HEK293T (cell line): ENCODE results near the gene CXCL1.

ENCODE experiments used
- BHLHE40 ChIP-seq: fragments of 450-650 bp; IDR thresholded peaks from 2 replicates; pipeline ENCODE4 v1.6.1; 2016; ENCODE audit warnings: mild to moderate bottlenecking, moderate library complexity, borderline replicate concordance
- ELF4 ChIP-seq: fragments of 450-650 bp; IDR thresholded peaks from 2 replicates; pipeline ENCODE4 v1.6.1; 2017; ENCODE audit warnings: antibody characterized with exemption
- FOXK2 ChIP-seq: fragments of 450-650 bp; IDR thresholded peaks from 2 replicates; pipeline ENCODE4 v1.6.1; 2016; ENCODE audit warnings: mild to moderate bottlenecking
- FOXM1 ChIP-seq: fragments of 450-650 bp; IDR thresholded peaks from 2 replicates; pipeline ENCODE4 v1.6.1; 2017; ENCODE audit warnings: mild to moderate bottlenecking, borderline replicate concordance
- SP1 ChIP-seq: fragments of 450-650 bp; IDR thresholded peaks from 2 replicates; pipeline ENCODE4 v1.6.1; 2017
- TARDBP ChIP-seq: fragments of 450-650 bp; IDR thresholded peaks from 2 replicates; pipeline ENCODE4 v1.6.1; 2016
- ZNF384 ChIP-seq: fragments of 450-650 bp; IDR thresholded peaks from 2 replicates; pipeline ENCODE4 v1.6.1; 2016
- TF ChIP-seq, protein P1 (sequence below): fragments of 450-650 bp; IDR thresholded peaks from 2 replicates; pipeline ENCODE4 v1.6.1; 2016

DNA sequence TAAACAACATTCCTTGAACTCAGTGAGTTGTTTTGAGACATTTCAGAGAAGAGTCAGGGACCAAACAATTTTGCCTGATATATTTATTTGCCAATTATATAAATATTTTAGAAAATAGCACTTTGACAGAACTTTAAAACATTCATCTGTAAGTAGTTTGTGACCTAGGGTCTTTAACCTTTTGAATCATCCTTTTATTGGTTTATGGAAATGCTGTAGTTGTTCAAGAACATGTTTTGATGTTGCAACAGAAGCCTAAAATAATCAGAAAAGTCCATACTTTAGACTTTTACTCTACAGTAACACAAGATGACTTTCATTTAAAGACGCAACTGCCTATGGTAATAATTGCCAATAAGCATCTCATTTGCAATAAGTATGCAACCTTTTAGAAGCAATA, 43.0 kb downstream of the CXCL1 start:
- TF ChIP-seq FOXM1 (no peak), SP1 (no peak), FOXK2 (no peak), ZNF384 (no peak), TARDBP (no peak), ELF4 (no peak), BHLHE40 (no peak)
- TF ChIP-seq, protein P1, sequence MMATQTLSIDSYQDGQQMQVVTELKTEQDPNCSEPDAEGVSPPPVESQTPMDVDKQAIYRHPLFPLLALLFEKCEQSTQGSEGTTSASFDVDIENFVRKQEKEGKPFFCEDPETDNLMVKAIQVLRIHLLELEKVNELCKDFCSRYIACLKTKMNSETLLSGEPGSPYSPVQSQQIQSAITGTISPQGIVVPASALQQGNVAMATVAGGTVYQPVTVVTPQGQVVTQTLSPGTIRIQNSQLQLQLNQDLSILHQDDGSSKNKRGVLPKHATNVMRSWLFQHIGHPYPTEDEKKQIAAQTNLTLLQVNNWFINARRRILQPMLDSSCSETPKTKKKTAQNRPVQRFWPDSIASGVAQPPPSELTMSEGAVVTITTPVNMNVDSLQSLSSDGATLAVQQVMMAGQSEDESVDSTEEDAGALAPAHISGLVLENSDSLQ = no peak
